ENCODE results near the gene NIFK.
"Not testable (repeated sequence)": the region's sequence is repeated elsewhere in the genome, so short reads cannot be mapped to it uniquely, and the experiment has no call there.

NIFK gene
- total RNA-seq = 13.1 to 57.3 (median 36.2) reads per million in 17 experiments

DNA sequence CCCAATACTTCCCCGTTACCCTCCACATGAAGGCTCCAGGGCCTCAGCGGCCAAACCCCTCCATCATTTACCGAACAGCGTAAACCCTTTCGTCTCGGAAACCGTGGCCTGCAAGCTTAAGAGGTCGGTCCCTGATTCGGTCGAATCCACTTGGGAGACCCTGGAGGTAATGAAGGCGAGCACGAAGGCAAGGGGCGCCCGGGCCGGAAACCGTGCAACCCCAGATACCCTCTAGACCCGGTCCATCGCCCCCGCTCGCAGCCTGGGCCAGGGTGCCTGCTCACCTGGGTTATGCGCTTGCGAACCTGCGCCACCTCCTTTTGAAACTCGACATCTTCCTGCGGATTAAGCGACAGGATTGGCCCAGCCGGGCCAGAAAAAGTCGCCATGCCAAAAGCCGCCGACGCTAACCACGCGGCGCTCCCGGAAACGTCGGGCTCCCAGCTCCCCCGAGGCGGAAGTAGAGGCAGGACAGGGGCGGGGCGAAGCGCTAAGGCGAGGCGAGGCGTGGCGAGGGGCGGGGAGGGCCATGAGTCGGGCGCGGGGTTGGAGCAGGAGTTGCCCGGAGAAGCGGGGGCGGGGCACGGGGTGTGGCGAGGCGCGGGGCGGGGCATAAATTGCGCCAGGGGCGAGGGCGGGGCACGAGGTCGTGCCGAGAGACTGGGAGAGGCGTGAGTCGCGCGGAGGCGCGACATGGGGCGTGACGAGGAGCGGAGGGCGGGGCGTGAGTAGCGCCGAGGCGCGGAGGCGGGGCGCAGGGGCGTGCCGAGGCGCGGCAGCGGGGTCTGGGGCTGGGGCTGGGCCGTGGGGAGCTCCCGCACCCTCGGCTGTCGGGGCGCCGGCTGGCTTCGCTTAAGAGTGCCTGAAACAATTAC lies at the start of gene NIFK:
NIFK (minus strand) TSS at position 414 of the 875 bp plus-strand sequence; CDS start at position 389, 25 bp downstream.
- DNase-seq = peak; percentile 99 to 100 (median 100)

DNA sequence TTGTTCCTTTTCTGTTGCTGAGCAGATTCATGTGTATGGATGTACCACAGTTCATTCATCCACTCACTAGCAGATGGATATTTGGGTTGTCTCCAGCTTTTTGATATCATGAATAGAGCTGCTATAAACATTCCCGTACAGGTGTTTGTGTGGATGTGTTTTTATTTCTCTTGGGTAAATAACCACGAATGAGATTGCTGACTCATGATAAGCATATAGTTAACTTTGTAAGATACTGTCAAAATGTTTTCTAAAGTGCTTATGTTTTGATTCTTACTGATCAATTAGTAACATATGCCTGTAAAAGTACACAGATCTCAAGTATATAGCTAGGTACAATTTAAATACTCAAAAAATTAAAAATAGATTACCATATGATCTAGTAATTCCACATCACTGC lies 46.5 kb upstream of the NIFK start:
- DNase-seq = no peak

DNA sequence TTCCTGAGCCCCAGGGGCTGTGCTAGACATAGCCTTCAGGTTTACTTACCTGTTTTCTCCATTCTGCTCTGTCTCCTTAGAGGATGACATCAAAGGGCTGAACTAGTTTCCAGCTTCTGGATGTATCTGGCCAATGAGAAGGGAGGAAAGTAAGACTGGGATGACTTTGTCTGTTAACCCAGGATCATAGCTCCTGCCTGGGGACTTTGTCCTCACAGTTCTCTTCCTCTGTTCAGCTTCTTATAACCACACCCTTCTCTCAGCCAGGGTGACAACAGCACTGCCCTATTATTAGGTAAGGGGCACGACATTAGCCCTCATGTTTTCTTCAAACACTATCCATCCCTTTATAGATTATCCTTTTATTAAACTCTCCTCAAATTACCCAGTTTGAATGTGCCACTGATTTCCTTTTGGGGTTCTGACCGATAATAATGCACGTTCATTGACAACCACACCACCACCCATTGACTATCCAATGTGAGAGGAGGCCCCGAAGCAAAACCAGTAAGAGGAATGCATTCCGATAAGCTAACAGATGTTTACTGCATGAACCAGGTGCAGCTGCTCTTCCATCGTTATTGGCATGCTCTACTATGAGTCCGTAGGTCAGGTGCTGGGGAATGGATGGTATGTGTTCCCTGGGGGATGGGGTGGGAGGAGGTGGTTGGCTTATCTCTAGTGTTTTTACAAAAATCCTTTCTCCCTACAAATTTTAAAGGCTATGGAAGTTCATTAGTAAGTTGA lies 42.2 kb upstream of the NIFK start:
- DNase-seq = no peak

DNA sequence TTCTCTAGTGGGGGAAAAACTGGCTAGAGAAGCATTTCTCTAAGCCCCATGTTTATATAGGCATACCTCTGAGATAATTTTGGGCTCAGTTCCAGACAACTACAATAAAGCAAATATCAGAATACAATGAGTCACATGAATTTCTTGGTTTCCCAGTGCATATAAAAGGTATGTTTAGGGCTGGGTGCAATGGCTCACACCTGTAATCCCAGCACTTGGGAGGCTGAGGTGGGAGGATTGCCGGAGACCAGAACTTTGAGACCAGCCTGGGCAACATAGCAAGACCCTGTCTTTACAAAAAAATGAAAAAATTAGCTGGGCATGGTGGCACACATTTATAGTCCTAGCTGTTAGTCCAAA lies 41.0 kb upstream of the NIFK start:
- DNase-seq = no peak

- DNase-seq = no peak
These were observed 40.4 kb upstream of the NIFK start for GRCh38 chr2:121776885-121777698.

DNA sequence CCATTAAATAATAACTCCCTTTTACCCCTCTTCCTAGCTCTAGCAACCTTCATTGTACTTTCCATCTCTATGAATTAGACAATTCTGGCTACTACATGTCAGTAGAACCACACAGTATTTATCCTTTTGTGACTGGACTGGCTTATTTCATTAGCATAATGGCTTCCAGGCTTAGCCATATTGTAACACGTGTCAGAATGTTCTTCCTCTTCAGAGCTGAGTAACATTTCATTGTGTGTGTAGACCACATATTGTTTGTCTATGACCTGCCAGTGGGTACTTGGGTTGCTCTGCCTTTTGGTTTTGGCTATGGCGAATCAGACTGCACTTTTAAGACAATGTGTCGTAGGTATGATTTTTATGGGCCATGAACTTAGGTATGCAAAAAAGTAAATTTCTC lies 39.7 kb upstream of the NIFK start:
- no peak for DNase-seq

GRCh38 chr2:121774235-121774634 lies 37.6 kb upstream of the NIFK start:
- no peak for DNase-seq

DNA sequence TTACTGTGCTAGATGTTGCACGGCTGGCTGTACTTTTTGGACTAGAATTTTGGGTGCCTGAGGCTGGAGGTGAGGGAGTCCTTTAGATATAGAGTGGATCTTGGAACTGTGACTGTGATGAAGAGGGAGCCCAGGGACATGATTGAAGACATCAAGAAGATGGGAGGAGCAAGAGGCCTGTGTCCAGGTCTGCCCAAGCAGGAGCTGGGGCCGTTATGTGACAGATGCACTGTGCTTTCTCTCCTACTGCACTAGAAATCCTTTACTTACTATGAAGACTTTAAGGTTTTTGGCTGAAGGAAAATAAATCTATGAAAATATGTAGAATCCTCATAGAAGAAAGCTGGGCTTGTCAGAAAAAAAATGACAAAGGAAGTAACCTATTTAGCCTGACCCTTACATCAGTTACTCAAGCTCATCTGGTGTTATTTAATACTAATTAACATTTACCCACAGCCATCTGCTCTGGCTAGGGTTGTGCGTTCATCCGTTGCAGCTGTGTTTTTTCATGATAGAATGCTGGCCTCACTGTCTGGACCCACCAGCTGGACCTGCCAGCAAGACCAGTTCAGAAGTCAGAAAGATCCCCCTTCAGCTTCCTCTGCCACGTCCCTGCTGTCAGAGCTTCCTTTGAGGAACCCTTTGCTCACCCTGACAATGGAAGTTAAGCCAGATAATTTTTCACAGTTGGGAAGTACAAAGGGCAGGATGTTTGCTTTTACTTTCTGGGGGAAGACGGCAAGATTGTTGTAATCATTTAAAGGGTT lies 35.5 kb upstream of the NIFK start:
- DNase-seq = peak in 1 of 4 experiments; percentile 4

DNA sequence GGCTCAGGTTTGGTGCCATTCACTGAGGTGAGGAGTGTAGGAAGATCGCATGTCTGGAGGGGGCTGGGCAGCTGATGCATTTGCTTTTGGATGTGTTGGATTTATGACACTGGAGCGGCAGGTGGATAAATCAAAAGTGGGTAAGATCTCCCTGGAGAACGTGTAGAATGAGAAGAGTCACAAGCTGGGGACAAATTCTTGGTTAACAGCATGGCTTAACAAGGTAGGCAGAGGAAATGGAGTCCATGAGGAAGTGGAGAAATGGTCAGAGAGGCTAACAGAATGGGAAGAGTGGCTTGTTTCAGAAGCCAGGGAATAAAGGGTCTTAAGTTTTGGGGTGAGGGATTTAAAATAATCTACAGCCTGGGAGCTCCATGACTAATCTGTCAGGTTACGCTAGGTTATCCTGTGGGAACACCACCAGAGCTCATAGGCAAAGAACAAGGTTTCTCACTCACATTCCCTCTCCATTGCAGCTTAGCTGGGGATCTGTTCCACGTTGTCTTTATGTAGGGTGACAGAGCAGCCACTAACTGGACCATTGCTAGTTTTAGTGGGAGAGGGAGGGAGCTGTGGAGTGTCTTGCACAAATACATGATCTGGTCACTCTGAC lies 31.6 kb upstream of the NIFK start:
- DNase-seq = no peak

GRCh38 chr2:121766624-121767023 lies 29.9 kb upstream of the NIFK start:
- DNase-seq = no peak

DNA sequence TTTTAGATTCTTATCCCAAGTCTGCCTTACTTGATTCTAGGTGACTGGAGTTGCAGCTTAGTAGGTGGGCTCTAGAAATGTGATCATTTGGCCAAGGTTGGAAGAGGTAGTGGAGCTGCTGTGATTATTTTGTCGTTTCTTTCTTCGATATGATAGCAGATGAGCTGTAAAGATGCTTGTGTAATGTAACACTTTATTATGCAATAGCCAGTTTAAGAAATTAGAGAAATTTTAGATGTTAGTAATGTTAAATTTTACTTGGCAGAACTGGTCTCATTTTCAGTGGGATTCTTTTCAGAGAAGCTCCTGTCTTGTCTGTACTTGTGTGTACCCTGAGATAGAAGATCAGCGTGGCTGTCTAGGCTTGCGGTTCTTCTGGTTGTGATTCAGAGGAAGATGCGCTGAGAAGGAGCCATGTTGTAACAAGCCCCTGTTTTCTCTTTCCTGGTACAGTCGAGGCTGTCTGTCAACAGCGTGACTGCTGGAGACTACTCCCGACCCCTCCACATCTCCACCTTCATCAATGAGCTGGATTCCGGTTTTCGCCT lies 28.1 kb upstream of the NIFK start:
- no peak for DNase-seq

DNA sequence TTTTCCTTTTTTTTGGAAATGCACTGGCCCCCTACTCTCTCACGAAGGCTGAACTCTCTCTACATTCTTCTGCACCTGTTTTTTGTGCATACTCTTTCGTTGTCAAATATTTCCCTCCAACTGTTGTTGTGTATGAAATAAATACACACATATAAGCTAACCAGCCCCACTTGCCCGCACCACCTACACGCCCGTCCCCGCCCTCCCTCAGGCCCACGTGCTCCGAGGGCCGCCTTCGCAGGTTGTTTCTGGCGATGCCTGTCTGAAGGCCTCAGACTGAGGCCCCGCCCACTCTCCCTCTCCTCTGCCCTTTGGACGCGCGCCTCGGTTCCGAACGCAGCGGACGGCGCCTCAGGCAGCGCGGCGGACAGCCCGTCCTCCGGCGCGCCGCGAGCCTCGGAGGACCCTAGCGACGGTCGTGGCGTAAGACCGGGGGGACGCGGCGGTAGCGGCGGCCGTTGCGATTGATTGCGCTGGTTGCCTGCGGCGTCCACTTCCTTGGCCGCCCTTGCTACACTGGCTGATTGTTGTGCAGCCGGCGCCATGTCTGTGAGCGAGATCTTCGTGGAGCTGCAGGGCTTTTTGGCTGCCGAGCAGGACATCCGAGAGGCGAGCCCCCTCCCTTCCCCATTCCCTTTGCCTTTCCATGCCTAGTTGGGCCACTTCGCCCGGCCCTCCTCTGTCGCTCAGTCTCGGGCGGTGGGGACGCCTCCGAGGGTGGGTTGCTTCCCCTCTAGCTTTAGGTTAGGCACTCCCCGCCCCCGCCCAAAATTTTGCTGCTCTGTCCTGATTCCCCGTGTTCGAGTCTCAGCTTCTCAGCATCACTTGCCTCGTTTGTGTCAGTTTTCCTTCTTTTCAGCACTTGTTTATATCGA lies 18.8 kb upstream of the NIFK start, which contains the start of gene TSN:
TSN (plus strand) TSS at position 415 of the 875 bp plus-strand sequence; CDS start at position 544, 129 bp downstream.
- DNase-seq = peak; percentile 99 to 100 (median 99)

- peak in 2 of 4 experiments; percentile 17 to 21 for DNase-seq
These were observed 18.2 kb upstream of the NIFK start for GRCh38 chr2:121754851-121755236.

DNA sequence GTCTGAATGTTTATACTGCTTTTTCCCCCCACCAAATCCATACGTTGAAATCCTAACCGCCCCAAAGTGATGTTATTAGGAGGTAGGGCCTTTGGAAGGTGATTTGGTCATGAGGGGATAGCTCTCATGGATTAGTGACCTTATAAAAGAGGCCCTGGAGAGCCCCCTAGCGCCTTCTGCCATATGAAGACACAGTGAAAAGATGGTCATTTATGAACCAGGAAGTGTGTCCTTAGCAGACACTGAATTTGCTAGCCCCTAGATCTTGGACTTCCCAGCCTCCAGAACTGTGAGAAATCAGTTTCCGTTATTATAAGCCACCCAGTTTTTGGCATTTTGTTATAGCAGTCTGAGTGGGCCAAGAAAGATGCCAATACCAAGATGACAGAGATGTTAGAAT lies 11.5 kb upstream of the NIFK start:
- peak; percentile 21 to 47 (median 38) for DNase-seq

DNA sequence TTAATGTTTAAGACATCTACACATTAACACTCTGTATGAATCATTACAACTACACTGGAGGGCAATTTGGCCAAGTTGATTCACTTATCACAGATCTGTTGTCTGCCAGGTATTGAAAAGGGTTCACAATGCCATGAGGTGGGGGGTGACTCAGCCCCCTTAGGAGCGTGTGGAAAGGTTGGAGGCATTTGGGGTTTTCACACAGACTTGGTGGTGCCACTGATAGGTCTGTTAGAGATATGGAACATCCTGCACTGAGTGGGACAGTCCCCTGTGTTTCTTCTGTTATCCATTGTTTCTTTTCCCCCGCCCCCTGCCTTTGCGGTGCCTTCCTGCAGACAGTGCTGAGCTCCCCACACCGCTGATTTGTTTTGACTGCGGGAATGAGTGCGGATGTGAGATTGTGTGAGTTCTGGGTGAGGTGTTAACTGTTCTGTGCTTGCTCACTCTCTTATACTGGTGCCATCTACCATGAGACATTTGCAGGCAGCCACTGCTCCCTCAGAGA lies 9.4 kb upstream of the NIFK start:
- no peak for DNase-seq

- DNase-seq = peak; percentile 9 to 38 (median 28)
These were observed 4.8 kb upstream of the NIFK start for GRCh38 chr2:121741450-121741849.

GRCh38 chr2:121740973-121741372 lies 4.3 kb upstream of the NIFK start:
- DNase-seq = no peak

GRCh38 chr2:121736140-121736461 lies 574 bp downstream of the NIFK start:
- DNase-seq = peak; percentile 21 to 31 (median 23)

- peak in 1 of 4 experiments; percentile 12 for DNase-seq
These were observed 1.1 kb downstream of the NIFK start for GRCh38 chr2:121735518-121736074.

GRCh38 chr2:121734544-121734943 lies 2.1 kb downstream of the NIFK start:
- not testable (repeated sequence) for DNase-seq

Measured in suppressor macrophage (primary cell).